GM12801 (cell line): ENCODE measurements around the gene ADGRB2.

Experiments
- CTCF ChIP-seq: IDR thresholded peaks from one replicate; pipeline ENCODE4 v1.5.1; 2011; ENCODE audit warnings: control low read depth; ENCODE audit not compliant: insufficient read length; ENCODE audit errors: extremely low read depth

The ADGRB2 gene

GRCh38 chr1:31771891-31772668, 7.9 kb upstream of the ADGRB2 start:
- TF ChIP-seq CTCF, result no peak

GRCh38 chr1:31769720-31770390, 5.7 kb upstream of the ADGRB2 start:
- TF ChIP-seq CTCF, result no peak

GRCh38 chr1:31768939-31769704, 5.0 kb upstream of the ADGRB2 start:
- TF ChIP-seq CTCF, result no peak

- TF ChIP-seq CTCF, result no peak
Observed at GRCh38 chr1:31768407-31768907, 4.3 kb upstream of the ADGRB2 start.

GRCh38 chr1:31767225-31767624, 3.1 kb upstream of the ADGRB2 start:
- no peak for TF ChIP-seq CTCF

GRCh38 chr1:31765516-31765915, 1.4 kb upstream of the ADGRB2 start:
- no peak for TF ChIP-seq CTCF

GRCh38 chr1:31765041-31765467, 914 bp upstream of the ADGRB2 start:
- TF ChIP-seq CTCF, result no peak
